Skin epidermis (tissue), 12 donors: ENCODE results near the gene ANXA1.
A peak's percentile ranks its signal among the peaks of the same experiment; 100 is the strongest.

ENCODE experiments used
- H3K27ac ChIP-seq, 21 experiments: fragments of 200-600 bp; sonication (generic) in 11 of 21; one replicate each; pipeline ENCODE4 v1.5.0; 2020; ENCODE audit warnings: mild to moderate bottlenecking in 3 of 21, inconsistent platforms in 2 of 21, moderate library complexity in 2 of 21
- H3K4me3 ChIP-seq, 7 experiments: fragments of 200-600 bp; sonication (generic) in 2 of 7; one replicate each; pipeline ENCODE4 v1.5.0; 2020; ENCODE audit warnings: inconsistent platforms in 2 of 7, mild to moderate bottlenecking in 2 of 7, moderate library complexity in 1 of 7

ANXA1 gene

DNA sequence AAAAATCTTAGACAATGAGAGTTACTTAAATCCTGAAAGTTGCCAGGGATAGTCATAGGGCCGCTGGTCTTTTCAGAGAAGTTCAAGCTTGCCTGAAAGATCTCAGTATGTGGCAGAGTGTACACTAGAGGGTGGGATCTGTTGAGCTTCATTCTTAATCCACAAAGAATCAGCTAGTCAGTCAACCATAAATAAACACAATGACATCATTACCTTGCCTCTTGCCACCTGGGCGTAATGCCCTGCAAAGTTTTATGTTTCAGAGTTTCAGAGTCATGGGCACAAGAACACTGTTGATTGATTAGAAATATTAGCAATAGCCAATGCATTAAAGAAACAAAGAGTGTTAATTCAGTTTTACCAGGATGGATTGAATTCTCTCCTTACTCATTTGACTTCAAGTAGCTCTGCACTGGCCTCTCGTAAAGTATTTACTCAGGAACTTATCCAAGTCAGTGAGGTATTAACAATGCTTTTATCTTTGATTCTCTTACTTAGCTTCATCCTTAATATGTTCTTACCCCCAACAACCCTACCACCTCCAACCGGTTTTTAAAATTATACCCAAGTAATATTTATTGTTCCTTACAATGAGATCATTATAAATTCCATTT lies 14.3 kb upstream of the ANXA1 start:
- no peak overlapping the region for H3K4me3 ChIP-seq
- H3K27ac ChIP-seq = peak overlapping the region in 5 of 21 experiments; percentile 2 to 18 (median 7)

- H3K27ac ChIP-seq = peak overlapping the region in 2 of 21 experiments; percentile 12 to 18
- no peak overlapping the region for H3K4me3 ChIP-seq
Measured at GRCh38 chr9:73137914-73138313, 13.8 kb upstream of the ANXA1 start.

GRCh38 chr9:73138516-73138915 lies 13.1 kb upstream of the ANXA1 start:
- Histone ChIP-seq H3K4me3 (no peak overlapping the region), H3K27ac (no peak overlapping the region)

DNA sequence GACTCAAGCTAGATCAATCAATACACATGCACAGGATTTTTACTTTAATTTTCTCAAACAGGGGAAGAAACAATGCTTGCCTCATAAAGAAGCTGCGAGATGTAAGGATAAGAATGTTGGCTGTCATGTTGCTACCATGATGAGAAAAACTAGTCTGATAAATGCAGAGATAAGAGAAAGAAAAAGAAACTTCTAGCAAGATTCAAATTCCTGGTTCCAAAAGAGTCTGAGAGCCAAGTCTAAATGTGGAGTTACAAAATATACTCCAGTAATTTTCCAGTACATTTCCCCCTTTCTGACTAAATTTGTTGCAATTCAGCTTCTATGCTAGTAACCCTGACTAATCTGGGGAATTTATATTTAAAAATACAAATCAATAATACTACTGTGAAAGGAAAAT lies 10.4 kb upstream of the ANXA1 start:
- Histone ChIP-seq H3K27ac (peak overlapping the region in 3 of 21 experiments; percentile 4 to 19 (median 5)), H3K4me3 (no peak overlapping the region)

DNA sequence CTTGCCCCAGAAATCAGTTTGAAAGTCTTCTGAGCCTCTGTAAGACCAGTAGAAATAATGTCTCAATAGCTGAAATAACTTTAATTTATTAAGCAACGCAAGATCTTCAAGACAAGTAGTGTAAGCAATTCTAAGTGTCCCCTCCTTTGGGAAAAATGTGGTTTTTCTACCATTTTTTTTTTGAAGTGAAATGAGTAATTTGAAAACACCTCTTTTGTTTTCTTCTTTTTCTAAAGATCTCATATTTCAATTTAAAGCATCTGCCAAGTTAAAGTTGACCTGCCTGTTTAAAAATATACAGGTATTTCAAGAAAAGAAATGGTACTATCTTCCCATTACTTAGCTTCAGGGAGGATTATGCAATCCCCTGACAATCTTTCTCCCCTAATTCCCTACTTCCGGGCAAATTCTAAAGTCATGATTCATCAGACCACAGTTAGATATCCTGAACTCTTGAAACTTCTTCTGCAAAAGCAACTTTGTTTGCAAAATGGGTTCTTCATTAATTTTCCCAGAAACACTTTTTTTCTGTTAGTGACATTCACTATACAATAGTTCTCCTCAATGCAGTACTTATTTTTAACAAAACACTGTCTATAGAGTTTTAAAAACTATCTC lies 7.8 kb upstream of the ANXA1 start:
- Histone ChIP-seq H3K27ac (peak overlapping the region in 3 of 21 experiments; percentile 11 to 35 (median 16)), H3K4me3 (no peak overlapping the region)

DNA sequence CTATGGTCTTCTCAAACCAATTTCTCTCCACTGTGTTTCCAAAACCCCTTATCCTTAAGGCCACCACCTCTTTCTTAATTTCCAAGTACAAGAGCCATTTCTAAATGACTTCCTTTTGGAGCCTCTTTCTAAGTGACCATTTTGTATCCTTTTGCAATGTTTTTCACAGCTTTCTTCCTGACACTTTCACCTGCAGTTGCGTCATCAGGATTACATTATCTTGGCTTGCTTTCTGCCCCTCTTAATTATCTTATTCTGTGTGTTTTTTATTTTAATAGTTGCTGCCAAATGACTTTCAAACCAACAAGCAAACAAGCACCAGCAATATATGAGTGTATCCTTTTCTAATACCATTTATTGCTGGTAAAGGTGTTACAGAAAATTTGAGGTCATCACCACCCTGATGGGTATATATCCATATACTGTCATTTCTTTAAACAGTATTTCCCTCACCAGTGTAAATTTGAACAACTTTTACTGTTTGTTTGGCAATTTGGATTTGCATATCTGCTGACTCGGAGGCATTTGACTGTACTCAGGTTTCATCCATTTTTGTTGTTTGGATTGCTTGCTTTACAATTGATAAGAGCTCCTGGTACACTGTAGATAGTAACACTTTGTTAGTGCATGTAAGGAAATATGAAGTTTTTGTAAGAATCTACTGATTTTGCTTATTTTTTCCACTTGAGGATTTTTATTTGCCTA lies 5.4 kb upstream of the ANXA1 start:
- no peak overlapping the region for H3K4me3 ChIP-seq
- H3K27ac ChIP-seq = no peak overlapping the region

DNA sequence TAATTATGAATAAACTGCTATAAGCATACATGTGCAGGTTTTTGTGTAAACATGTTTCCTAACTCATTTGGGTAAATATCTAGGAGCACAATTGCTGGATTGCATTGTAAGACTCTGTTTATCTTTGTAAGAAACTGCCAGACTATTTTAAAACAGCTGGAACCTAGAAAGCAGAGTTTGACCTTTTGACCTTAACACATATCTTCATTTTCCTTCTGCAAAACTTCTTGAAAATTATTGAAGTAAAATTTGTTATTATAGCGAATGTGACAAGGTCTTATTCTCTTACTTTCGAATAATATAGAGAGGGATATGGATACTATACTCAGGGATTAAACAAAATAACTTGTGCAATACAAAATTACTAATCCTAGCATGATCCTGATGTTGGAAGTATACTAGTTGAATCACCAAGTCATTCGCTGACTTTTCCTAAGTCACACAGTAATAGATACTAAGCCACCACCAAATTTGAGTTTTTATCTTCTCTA lies 3.2 kb upstream of the ANXA1 start:
- peak overlapping the region in 15 of 21 experiments; percentile 43 to 95 (median 73) for H3K27ac ChIP-seq
- H3K4me3 ChIP-seq = no peak overlapping the region

DNA sequence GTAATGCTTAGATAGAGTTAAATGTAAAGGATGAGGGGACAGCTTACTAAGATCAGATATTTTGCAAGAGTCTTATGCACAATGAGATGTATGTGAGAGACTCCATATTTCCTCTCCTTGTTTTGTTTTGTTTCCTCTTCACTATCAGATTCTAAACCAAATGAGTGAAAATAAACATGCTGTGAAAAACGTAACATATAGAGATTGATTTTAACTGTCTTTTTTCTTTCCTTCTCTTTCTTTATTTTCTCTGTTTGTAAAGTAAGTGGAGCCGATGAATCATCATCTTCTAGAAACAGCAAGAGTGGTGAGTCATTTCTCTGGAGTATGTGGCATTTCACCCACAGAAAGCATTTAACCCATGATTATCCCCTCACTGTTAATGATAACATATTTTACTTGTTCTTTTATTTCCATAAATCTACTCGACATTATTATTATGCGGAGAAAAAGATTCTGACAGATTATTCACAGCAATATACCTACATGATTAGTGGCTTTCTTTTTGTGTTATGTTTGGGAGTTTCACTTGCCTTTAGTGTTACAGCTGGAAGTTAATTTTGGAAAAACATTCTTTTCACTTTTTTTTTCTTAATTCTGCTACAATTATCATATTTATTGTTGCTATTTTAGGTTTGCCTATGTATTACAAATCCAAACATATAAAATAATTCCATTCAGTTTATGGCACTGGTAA lies 2.1 kb upstream of the ANXA1 start:
- no peak overlapping the region for H3K4me3 ChIP-seq
- peak overlapping the region in 18 of 21 experiments; percentile 43 to 95 (median 70) for H3K27ac ChIP-seq

DNA sequence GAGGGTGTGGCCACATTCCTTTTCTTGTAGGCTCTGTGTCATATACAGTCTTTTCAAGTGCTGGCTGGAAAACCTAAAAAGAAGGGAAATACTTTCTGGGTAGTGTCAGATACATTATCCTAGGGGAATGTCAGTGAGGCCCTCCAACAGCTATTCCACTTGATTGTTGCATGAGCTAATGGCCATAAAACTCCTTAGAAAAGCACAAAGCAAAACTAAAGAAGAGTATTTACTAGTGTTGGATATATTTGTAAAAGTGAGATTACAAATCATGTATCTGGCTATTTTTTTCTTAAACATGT lies 829 bp downstream of the ANXA1 start:
- peak overlapping the region; percentile 29 to 49 (median 45) for H3K4me3 ChIP-seq
- H3K27ac ChIP-seq = peak overlapping the region; percentile 37 to 95 (median 82)

GRCh38 chr9:73152953-73153352 lies 1.3 kb downstream of the ANXA1 start:
- H3K27ac ChIP-seq = peak overlapping the region; percentile 37 to 95 (median 82)
- H3K4me3 ChIP-seq = peak overlapping the region; percentile 29 to 49 (median 45)

DNA sequence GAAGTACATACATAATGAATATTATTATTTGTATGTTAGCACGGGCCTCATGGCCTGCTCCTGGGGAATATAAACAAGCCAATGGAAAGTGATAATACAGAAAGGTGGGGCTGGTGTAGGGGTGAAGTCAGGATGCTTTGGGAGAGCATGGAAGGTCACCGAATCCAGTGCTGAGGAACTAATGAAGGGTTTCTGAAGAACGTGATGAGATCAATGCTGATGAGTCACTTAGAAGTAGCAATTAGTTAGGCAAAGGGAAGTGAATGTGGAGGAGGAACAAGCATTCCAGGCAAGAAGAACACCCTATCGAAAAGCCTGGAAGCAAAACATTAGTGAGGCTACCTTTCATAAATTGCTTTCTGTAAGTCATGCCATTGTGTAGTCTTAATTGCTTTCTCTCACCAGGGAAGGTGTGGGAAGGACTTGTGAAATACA lies 2.1 kb downstream of the ANXA1 start:
- peak overlapping the region in 18 of 21 experiments; percentile 67 to 95 (median 83) for H3K27ac ChIP-seq
- H3K4me3 ChIP-seq = peak overlapping the region; percentile 29 to 49 (median 45)

DNA sequence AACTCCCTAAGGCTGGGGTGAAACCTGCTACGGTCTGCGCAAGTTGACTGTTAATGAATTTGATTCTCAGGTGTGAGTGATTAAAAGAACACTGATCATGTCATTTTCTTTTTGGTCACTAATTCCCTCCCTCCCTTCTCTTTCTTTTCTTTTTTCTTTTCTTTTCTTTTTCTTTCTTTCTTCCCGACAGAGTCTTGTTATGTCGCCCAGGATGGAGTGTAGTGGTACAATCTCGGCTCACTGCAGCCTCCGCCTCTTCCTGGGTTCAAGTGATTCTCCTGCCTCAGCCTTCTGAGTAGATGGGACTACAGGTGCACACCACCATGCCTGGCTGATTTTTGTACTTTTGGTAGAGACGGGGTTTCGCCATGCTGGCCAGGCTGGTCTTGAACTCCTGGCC lies 2.6 kb downstream of the ANXA1 start:
- H3K4me3 ChIP-seq = peak overlapping the region; percentile 29 to 49 (median 45)

DNA sequence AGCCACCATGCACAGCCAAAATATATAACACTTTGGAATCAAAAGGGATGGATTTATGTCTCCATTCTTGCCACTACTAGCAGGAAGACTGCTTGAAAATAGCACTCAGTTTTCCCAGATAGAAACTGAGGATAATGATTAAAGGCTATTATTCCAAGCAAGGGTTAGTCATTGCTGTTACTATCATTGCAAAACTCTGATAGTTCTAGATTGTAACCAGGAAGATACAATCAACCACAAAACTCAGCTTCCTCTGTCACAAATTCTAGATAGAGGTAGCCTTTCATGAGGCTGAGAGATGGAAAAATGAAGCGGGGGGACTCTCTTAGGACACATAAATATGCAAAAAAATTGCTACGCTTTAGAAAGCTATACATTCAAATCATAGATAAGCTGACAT lies 3.1 kb downstream of the ANXA1 start:
- Histone ChIP-seq H3K4me3 (peak overlapping the region in 6 of 7 experiments; percentile 29 to 49 (median 45)), H3K27ac (peak overlapping the region in 20 of 21 experiments; percentile 12 to 95 (median 82))

More for the DNA sequence above, 2.6 kb downstream of the ANXA1 start:
- peak overlapping the region in 19 of 21 experiments; percentile 12 to 95 (median 82) for H3K27ac ChIP-seq

- Histone ChIP-seq H3K27ac (peak overlapping the region in 8 of 21 experiments; percentile 10 to 95 (median 77)), H3K4me3 (peak overlapping the region in 4 of 7 experiments; percentile 6 to 49 (median 46))
Measured at GRCh38 chr9:73155377-73155776, 3.7 kb downstream of the ANXA1 start.

GRCh38 chr9:73155968-73156864 lies 4.6 kb downstream of the ANXA1 start:
- Histone ChIP-seq H3K4me3 (no peak overlapping the region), H3K27ac (peak overlapping the region in 5 of 21 experiments; percentile 13 to 82 (median 41))

GRCh38 chr9:73156865-73157187 lies 5.2 kb downstream of the ANXA1 start:
- peak overlapping the region in 4 of 21 experiments; percentile 16 to 82 (median 36) for H3K27ac ChIP-seq
- H3K4me3 ChIP-seq = no peak overlapping the region

DNA sequence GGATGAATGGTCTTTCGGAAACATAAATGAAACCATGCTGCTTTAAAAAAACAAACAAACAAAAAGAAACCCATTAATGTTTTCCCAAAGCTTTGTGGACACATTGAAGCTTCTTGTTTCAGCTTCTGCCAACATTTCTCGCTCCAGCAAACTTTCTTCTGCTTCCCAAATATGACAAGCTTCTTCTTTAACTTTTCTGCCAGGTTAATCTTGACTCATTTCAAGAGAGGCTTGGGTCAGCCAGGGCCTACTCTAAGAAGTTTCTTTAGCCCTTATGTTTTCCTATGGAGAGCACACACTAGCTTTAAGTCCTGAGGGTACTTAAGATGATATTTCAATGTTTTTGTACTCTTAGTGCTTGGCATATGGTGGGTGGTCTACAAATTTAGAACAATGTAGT lies 6.1 kb downstream of the ANXA1 start:
- peak overlapping the region in 8 of 21 experiments; percentile 11 to 62 (median 36) for H3K27ac ChIP-seq
- H3K4me3 ChIP-seq = no peak overlapping the region

DNA sequence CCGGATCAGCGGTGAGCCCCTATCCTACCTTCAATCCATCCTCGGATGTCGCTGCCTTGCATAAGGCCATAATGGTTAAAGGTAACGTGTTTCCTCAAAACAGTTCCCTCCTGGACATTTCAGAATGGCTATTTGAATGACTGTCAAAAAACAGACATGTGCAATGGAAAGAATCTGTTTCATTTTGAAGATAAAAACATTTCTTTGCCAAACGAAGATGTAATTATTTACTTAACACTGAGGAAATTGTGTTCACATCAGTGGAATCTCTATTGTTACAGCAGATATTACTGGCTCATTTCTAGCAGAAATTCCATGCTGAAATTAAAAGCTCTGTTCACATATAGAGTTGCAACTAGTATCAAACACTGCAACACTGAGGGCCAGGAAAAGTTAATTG lies 7.1 kb downstream of the ANXA1 start:
- H3K4me3 ChIP-seq = no peak overlapping the region
- peak overlapping the region in 1 of 21 experiments; percentile 62 for H3K27ac ChIP-seq

GRCh38 chr9:73160868-73161267 lies 9.2 kb downstream of the ANXA1 start:
- Histone ChIP-seq H3K27ac (no peak overlapping the region), H3K4me3 (no peak overlapping the region)
